Measurements from ENCODE around the gene ARRB1. TPM values are rescaled to one million over a fixed set of nuclear protein-coding genes. Genes with fewer than 3 reads are reported as not detected.

The ARRB1 gene
- total and polyA plus RNA-seq, 9 of the 15 experiments (the other 6 are each of a cell fraction or from before 2014, with no cell fraction given), result 6.6 to 45.4 (median 28.5) TPM

DNA sequence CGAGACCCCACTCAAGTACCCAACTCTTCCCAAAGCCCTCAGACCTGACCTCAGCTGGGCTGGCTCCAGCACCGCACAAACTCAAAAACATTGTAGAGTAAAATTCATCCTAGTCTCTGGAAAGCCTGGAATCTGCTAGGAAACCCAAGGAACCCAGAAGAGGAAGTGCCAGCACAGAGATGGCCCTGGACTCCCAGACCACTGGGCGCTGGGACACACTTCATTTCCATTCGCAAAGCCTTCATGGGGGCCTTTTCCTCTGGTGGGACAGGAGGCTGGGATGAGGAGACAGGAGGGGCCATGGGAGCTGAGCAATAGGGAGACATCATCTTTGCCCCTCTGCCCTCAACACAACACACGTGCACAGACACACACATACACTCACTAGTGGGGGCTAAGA, 30.8 kb downstream of the ARRB1 start (continued):
- no peak for TF ChIP-seq CHD7 (IDR thresholded peaks at IDR 0.05; ENCODE audit: low read depth, low read length)
- TF ChIP-seq DDX20 (tag; IDR thresholded peaks at IDR 0.05; ENCODE audit: low read depth), result no peak
- TF ChIP-seq SPI1 (IDR thresholded peaks at IDR 0.05; ENCODE audit: borderline replicate concordance, low read depth, low read length), result peak; percentile 83
